ENCODE data around the gene IKZF1.

GRCh38 chr7:50285269-50285668, 19.2 kb upstream of the IKZF1 start:
- TF ChIP-seq ZNF347 (CRISPR knock-in tag; IDR thresholded peaks at IDR 0.05; ENCODE audit: low read depth), result no peak
- no peak for TF ChIP-seq EZH2 (IDR thresholded peaks at IDR 0.05; ENCODE audit: borderline replicate concordance, low read depth, low read length)
- no peak for TF ChIP-seq PKNOX1 (IDR thresholded peaks at IDR 0.05)
- no peak for TF ChIP-seq JUN (IDR thresholded peaks at IDR 0.05; ENCODE audit: borderline replicate concordance, low read depth, low read length)
- no peak for TF ChIP-seq JUN (CRISPR knock-in tag; IDR thresholded peaks at IDR 0.05; ENCODE audit: borderline replicate concordance)
- TF ChIP-seq ZBTB11 (CRISPR knock-in tag; IDR thresholded peaks at IDR 0.05), result no peak
- no peak for TF ChIP-seq CTCF (IDR thresholded peaks at IDR 0.05 in 2 of 3, conservative IDR thresholded peaks at IDR 0.05 in 1 of 3; ENCODE audit: insufficient read depth in 2 of 3, low read depth in 1 of 3, low read length in 3 of 3)
- TF ChIP-seq ZNF140 (CRISPR knock-in tag; IDR thresholded peaks at IDR 0.05), result no peak
